HG02571 (cell line): ENCODE data around the gene SEMA6A.
"Not testable (repeated sequence)": the region's sequence is repeated elsewhere in the genome, so short reads cannot be mapped to it uniquely, and the experiment has no call there.

Experiments used
- ATAC-seq: cut with Tn5 transposase; IDR thresholded peaks from one replicate; pipeline ENCODE4 v1.9.1; 2021; ENCODE audit warnings: mild to moderate bottlenecking, moderate library complexity; ENCODE audit not compliant: unreplicated experiment

SEMA6A gene

DNA sequence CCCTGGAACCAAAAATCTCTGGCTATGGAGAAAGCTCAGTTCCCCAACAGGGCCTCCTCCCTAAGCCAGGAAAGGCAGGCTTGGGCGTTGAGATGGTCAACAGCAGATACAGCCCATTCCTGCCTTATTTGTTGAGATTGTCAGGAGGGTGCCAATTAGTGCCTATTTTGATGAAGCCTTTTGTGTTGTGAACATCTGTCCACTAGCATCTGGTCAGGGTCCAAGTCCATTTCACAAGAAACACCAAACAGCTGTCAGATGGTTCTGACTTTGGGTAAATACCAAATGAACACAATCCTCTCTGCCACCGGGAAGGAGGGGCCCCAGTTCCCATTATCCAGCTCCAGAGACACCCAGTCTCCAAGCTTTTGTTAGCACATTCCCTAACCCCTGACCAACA, 19.9 kb downstream of the SEMA6A start:
- no peak for ATAC-seq

DNA sequence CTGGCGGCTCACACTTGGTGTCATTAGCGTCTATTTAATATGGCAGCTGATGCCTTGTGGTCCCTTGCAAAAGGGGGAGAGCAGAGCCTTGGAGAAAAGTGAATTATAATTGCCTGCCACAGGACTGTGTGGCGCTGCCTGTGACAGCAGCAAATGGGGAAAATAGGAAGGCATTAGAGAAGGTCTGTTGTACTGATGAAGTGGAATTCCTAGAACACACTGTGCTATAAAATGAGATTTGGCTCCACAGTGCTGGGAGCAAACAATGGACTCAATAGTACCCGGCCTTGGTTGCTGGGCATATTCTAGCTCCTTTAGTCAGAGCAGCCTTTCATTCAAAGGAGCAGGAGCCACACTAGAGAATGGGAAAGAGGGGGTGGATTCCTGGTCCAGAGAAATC, 21.3 kb downstream of the SEMA6A start:
- no peak for ATAC-seq

DNA sequence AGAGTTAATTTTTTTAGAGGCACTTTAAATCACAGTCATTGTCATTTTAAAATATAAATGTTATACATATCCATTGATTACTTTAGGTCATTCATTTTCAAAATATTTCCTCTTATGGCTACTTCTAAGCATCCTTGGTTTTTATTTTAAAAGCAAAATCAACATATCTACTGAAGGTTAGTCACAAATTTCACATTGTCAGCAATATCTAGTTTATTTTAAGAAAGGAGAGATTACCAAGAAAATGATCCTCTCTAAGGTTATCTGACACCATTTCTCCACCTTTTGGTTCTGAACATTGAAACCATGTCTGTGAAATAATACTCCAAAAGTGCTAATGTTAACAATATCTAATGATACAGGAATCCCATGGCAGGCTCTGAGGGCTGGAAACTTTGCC, 24.5 kb downstream of the SEMA6A start:
- ATAC-seq, result no peak

DNA sequence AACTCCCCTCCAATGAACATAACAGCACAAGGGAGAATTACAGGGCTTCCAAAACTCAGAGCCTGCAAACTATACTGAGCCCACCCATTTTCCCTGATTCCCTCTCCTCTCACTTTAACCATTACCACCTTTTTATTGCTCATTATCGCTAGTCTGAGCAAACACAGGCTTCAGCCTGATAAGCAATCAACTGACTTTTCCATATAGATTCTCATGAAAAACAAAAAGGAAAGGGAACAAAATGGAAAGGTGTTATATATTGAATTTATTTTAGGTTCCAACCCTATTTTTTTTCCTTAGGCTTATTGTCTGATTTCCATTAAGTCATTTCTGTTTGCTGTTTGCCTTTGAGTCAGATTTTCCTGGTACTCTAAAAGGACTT, 27.9 kb downstream of the SEMA6A start:
- no peak for ATAC-seq

DNA sequence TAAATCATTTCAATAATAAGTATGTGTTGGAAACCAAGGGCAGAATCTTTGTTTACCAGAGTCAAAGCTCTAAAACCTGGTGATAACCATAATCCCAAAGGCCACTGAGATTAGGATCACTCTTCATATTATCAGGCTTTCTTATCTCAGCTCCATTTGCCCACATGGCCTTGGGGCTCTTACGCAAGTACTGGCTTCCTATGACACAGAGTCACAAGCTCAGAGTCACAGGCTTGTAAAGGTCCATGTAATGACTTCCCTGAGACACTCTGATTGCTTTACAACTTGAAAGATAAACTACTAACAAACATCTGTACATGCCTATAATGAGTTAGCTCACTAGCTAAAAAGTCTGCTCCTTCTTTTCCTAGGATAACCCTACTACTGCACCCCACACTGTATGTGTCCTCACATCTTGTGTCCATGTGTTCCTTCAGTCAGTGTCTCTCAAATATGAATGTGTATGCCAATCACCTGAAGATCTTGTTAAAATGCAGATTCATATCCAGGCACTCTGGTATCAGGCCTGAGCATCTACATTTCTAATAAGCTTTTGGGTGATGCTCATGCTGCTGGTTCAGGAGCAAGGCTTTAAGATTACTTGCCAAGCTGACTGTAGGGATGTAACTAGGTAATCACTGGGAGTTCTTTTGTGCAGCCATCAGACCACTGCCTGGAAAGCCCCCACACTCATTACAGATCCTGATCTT, 28.4 kb downstream of the SEMA6A start:
- no peak for ATAC-seq

DNA sequence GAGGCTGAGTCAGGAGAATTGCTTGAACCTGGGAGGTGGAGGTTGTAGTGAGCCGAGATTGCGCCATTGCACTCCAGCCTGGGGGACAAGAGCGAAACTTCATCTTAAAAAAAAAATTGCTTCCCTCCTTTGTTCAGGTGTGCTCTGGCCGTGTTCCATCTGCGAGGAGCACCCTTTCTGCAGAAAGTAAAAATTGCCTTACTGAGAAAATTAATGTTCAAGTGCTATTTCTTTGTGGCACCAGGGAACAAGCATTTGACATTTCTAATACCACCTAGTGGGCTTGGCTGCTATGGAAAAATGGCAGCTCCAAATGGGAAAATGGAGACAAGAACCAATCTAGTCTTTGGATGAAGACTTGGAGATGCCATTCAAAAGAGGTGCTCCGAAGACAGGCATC, 29.2 kb downstream of the SEMA6A start:
- ATAC-seq, result not testable (repeated sequence)

DNA sequence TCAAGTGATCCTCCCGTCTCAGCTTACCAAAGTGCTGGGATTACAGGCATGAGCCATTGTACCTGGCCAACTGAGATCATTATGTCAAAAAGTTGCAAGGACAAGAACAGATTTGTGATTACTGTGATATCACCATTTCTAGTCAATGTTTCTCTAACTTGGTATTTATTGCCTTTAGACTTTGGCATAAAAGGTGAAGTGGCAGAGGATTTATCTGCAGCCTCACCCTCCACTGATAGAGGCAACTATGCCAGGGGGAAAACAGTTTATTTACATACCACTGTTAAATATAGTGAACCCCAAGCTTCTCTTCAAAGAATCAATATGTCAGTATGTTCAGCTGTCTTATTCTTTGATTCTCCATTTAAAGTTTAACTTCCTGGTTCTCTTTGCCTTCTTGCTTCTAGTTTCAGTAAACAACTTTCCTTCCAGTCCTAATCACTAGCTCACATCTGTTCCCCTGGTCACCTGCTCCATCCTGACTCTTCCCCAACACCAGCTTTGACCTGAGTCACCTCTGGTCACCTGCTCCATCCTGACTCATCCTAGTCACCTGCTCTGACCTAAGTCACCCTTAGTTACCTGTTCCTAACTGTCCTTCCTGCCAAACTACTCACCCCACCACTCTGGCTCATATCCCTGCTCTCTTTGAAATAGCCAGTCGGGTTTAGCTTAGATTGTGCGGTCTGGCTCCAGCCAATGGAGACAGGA, 29.9 kb downstream of the SEMA6A start:
- ATAC-seq, result no peak

DNA sequence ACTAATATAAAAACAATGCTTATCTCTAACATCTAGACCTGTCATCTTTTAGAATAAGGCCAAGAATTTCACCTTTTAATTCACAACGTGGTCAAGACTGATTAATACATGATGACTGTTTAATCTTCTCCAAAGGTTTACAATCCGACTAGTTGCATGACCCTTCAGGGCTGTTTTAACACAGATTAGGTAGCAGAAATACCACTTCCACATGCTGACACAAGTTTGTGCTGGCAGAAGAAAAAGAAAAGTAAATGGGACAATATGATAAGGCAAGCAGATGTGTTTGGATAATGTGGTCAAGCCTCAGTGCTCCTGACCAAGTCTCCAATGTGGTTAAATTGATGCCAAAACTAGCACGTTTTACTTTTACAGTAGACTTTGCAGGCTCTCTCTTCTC, 31.1 kb downstream of the SEMA6A start:
- ATAC-seq, result no peak

DNA sequence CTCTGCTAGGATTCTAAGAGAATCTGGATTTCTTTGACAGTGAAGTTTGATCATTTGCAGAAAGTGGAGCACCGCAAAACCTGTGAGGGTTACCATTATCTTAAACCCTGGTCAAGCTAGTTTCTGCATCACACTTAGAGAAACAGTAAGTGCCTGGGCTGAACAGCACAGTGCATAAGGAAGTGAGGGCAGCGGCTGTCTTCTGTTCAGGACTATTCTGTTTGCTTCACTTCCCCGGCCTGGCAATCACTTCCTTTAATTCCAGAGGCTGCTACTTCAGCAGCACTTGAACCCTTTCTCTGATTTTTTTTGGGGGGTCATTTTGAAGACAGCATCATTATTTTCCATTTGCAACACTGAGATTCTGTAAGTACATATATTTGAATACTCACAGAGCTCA, 32.0 kb downstream of the SEMA6A start:
- no peak for ATAC-seq

DNA sequence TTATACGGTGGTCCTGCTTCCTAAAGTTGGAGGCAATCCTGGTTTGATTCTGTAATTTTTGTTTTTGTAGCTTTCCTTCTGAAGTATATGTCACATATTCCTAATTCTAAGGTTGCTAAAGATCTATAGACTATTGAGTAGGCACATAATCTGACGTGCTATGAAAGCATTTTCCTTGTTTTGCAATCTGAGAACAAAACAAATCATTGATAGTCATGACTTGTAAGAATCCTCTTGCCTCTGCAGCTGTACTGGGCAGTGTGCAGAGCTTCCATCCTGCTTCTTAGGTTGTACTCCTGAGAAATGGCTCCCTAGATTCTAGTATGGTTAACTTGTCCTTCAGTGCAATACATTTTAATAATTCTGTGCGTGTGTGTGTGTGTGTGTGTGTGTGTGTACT, 35.4 kb downstream of the SEMA6A start:
- ATAC-seq, result no peak

DNA sequence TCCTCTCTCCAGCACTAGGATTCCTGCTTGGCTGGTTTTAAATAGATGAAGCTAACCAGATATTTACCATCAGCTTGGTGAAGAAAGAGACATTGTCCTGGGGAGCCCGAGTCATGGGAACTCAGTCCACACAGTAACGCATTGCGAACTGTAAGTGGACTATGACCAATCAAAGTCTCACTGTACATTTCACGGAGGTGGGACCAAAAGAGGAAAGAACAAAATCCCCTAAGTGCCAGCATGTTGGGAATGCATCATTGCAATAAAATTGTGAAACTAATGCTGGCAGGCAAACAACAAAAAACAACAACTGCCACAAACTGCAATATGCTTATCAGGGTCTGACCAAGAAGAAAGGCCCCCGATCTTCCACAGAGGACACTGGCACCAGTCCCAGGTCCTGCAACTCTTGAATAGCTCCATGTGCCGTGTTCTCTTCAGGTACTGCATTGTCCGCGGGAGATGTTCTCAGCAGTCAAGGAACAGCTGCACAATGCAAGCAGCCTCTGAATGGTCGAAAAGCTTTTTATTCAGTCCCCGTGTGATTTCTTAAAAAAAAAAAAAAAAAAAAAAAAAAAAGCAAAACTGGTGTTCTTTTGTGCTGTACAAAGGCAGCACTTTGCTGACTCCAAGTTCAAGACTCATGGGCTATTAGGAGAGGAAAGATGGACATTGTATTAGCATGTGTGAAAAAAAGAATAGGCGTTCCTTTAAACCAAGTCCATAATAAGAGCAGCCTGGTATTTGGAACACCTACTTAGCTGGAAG, 38.1 kb downstream of the SEMA6A start:
- ATAC-seq, result no peak

DNA sequence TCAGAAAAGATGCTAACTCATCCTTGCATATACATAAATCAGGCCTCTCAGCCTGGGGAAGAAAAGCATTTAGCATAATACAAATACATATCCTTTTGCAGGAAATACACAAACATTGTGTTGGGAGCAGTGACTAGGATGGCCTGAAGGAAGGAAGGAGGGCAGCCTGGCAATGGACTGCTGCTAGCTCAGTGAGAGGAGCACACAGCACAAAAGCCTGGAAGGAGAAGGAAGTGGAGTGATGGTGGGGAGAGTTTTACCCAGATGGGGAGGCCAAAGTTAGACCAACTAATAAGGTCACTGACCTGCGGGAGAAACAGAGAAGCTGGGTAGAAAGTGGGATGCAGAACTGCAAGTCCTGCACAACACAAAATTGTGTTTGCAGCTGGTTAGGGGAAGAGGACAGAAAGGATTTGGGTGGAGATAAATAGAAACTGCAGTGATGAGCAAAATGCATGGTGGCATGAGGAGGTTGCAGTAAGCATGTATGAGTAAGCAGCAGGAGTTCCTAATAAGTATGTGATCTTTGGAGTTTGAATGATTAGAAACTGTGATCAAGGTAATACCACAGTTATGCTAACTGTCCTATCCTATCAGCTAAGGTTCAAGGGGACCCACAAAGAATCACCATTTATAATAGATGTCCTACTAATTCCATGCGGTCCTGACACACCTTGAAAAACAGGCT, 39.5 kb downstream of the SEMA6A start:
- no peak for ATAC-seq

DNA sequence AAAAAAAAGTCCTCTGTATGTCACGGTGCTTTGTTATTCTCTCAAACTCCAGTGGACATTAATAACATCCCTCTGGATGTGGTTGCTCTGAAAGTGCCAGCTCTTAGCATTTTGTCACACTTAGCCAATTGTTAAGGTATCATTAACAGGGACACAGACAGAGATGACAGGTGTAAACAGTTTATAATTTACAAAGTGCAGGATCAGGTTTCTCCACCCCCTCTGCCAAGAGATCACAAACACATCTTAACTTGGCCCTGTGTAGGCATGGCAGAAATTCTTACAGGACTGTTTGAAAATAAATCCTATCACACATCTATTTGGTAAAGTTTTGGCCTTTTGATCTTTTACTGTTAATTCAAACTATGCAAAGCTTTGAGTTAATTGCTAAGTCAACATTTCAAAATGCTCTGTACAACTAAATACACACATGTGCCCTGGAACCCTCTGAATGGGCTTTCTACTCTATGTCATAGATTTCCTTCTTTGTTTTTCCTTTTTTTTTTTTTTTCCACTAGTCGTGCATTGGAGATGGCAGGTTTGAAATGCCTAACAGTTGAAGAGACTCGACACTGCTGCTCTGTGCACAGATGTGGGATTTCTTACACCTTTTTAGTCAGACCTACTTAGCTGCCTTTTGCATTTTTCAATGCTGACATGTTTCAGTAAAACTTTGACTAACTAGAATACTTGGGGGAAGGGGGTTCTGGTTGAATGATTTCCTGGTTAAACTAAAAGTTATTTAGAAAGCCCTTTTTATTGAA, 41.7 kb downstream of the SEMA6A start:
- ATAC-seq, result no peak

DNA sequence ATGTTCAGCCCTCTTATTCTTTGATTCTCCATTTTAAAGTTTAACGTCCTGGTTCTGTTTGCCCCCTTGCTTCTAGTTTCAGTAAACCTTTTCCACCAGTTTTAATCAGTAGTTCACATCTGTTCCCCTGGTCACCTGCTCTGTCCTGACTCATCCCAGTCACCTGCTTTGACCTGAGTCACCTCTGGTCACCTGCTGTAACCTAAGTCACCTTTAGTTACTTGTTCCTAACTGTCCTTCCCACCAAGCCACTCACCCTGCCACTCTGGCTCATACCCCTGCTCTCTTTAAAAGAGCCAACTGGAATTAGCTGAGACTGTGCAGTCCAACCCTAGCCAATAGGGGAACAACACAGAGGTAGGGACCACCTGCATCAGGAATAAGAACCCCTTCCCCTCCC, 43.0 kb downstream of the SEMA6A start:
- no peak for ATAC-seq

DNA sequence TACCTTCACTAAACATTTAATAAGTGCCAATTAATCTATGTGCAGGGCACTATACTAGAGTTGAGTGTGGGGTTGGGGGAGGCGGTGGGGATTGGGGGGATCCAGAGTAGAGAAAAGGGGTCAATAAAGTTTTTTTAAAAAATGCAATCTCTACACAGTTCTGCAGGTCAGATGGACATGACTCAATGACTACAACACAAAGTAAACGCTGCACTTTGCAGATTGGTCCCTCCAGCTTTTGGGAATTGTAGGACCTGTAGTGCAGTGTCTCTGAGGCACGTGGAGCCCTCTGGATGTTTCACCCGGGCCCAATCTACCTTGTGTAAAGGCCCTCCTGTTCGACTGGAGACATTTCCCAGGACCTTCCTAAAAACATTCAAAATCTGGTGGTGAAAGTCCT, 43.5 kb downstream of the SEMA6A start:
- no peak for ATAC-seq

DNA sequence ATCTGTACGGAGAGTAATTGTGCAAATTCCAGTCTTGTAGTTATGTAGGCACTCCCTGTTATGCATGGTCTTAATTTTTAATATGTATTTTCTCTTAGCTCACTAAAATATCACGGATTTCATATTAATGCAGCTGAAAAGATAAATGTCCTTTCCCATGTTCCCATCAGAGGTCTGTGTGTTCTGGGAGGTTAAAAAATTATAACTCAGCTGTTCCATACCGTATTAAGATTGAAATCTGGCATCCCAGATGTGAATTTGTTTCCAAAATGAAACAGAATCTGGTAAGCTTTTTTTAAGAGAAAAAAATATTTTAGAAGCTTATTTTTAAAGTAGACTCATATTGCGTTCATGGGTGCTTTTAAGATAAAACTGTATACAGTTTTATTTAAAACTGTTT, 44.3 kb downstream of the SEMA6A start:
- no peak for ATAC-seq

DNA sequence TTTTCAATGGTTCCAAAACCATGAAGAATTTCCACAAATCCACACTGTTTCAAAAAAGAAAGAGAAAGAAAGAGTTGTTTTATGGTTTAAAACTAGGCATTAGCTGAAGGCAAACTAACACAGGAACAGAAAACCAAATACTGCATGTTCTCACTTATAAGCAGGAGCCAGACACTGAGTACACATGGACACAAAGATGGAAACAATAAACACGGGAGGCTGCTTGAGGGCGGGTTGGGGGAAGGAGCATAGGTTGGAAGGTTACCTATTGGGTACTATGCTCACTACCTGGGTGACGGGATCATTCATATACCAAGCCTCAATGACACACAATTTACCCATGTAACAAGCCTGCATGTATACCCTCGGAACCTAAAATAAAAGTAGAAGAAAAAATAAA, 45.0 kb downstream of the SEMA6A start:
- no peak for ATAC-seq

DNA sequence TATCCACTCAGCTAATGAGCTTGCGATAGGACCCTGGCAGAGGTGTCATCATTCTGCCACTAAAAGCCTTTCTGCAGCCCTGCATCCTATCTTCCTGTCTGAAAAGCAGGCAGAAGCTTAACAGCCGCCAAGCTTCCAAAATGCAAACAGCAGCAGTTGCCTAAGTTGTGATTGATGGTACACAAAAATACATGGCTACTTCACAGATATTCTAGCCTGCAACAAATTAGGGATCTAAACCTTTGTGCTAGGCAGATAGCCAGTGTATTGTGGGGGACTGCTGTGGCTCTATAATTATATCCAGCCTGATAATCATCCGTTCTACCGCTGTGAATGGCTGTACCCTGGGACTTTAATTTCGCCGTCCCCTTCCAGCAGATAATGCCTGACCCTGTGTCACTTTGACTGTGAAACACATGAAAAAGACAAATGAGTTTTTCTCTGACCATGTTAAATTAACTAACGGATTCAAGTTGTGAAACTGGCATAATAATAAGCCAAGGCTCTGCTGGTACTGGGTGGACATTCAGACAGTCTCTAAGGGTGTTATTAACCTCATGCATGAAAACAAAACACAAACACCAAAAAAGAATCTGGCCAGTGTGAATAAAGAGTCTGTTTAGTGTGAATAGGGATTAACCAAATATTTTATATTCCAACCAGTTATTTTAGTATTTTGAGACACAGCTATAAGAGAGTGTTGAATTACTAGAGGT, 45.9 kb downstream of the SEMA6A start:
- ATAC-seq, result no peak

DNA sequence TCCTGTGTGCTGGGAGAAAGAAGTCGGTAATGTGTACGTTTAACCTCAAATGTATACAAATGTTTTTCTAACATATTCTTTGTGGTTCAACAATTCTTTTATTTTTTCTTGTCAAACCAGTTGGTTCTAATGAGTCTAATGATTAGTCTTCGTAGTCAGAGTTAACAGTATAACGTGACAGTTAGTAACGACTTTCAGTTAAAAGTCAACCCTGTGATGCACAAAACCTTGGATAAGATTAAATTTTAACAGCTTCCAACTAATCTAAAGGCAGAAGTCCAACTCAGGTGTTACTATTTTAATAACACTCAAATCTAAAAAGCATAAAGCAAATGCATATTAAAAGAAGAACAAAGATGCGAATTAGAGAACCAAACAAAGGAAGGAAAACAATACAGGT, 47.0 kb downstream of the SEMA6A start:
- no peak for ATAC-seq

DNA sequence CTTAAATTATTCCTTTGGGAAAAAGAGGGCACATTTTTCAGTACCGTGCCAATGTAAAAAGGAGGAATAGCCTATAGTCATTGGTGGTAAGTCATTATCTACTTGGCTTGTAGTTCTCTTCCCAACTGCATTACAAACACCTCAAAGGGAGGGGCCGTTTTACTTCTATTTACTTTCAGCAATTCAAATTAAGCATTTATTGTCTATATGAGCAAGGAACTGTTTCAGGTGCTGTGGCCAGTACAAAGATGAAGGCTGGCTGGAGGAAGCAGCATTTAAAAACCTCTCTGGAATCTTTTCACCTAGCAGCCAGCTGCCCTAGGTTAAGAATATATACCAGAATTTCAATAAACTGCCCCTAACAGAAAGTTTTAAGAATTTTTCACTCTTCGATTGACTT, 48.9 kb downstream of the SEMA6A start:
- no peak for ATAC-seq
